Esophagus squamous epithelium (tissue), 4 donors: ENCODE results near the gene PSEN1.

Source experiments
- POLR2A ChIP-seq, 4 donors: fragments of 450-650 bp; IDR thresholded peaks; one replicate each; pipeline ENCODE4 v1.6.1; 2017; ENCODE audit warnings: antibody characterized with exemption in 4 of 4, mild to moderate bottlenecking in 4 of 4, moderate library complexity in 3 of 4
- TF ChIP-seq, protein P1 (sequence below), 6 experiments: fragments of 450-650 bp in 4 of 6; fragments of 200-600 bp in 2 of 6; sonication (generic) in 2 of 6; IDR thresholded peaks; one replicate each; pipeline ENCODE4 v1.5.1; 2016 to 2019; ENCODE audit warnings: antibody characterized with exemption in 6 of 6, mild to moderate bottlenecking in 4 of 6, moderate library complexity in 4 of 6

DNA sequence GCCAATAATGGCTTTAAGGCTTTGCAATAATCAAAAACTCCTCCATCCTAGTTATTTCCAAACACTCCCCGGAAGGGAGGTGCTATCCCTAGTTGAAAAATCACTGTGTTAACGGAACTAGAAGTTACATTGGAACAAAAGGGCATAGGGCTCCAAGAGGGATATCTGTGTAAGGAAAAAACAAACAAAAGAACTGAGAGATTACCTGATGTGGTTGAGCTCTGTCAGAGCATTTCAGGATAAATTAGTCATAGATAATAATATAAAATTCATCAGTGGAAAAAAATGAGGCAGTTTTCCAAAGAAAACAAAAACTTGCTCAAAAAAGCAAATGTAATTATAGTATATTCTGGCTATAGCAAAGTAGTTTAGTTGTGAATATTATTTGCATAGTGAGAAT is 73.6 kb downstream of the PSEN1 start:
- TF ChIP-seq, protein P1, sequence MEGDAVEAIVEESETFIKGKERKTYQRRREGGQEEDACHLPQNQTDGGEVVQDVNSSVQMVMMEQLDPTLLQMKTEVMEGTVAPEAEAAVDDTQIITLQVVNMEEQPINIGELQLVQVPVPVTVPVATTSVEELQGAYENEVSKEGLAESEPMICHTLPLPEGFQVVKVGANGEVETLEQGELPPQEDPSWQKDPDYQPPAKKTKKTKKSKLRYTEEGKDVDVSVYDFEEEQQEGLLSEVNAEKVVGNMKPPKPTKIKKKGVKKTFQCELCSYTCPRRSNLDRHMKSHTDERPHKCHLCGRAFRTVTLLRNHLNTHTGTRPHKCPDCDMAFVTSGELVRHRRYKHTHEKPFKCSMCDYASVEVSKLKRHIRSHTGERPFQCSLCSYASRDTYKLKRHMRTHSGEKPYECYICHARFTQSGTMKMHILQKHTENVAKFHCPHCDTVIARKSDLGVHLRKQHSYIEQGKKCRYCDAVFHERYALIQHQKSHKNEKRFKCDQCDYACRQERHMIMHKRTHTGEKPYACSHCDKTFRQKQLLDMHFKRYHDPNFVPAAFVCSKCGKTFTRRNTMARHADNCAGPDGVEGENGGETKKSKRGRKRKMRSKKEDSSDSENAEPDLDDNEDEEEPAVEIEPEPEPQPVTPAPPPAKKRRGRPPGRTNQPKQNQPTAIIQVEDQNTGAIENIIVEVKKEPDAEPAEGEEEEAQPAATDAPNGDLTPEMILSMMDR (IDR thresholded peaks at IDR 0.05), result no peak
- TF ChIP-seq POLR2A (IDR thresholded peaks at IDR 0.05), result no peak
